GM12878 (cell line): ENCODE results near the gene SYNE4. TPM values are rescaled to one million over a fixed set of nuclear protein-coding genes. Genes with fewer than 3 reads are reported as not detected.

Experiments
- ATAC-seq: fragments of 200-7000 bp; cut with Tn5 transposase; 3 replicates; pipeline ENCODE4 v1.9.1; 2020; ENCODE audit warnings: mild to moderate bottlenecking, moderate library complexity
- BruUV-seq: library from RNA; stranded (reverse); fragments of 400-500 nt; replicated peaks from 2 replicates; lab custom pipeline; 2021; lab: Mats Ljungman, UMichigan
- CTCF ChIA-PET: fragments of 300-600 bp; sonication (Branson Sonifier 250); formaldehyde crosslinking; extraction: SDS; loops from one replicate; lab custom pipeline; 2021; ENCODE audit warnings: inconsistent platforms; lab: Yijun Ruan, JAX
- POLR2A ChIA-PET: fragments of 350-600 bp; formaldehyde crosslinking; extraction: SDS; loops from one replicate; lab custom pipeline; 2021; ENCODE audit warnings: inconsistent platforms; lab: Charles Lee
- RAD21 ChIA-PET: fragments of 300-600 bp; sonication (Branson Sonifier 250); formaldehyde crosslinking; loops from one replicate; lab custom pipeline; 2023; ENCODE audit warnings: antibody characterized with exemption; ENCODE audit not compliant: unreplicated experiment; lab: Charles Lee
- SMC1A ChIA-PET: fragments of 300-600 bp; sonication (Branson Sonifier 250); formaldehyde crosslinking; loops from one replicate; lab custom pipeline; 2023; ENCODE audit not compliant: unreplicated experiment, uncharacterized antibody; lab: Charles Lee
- DNase-seq: peaks from one replicate; pipeline ENCODE4 v3.0.0-alpha.2; 2011; ENCODE audit warnings: low read depth, low spot score
- FAIRE-seq: peaks from 3 replicates; lab custom pipeline; 2011; peaks lifted over from hg19 to GRCh38; lab: Jason Lieb, UNC
- H2AFZ ChIP-seq: 2 replicates; pipeline ENCODE4 v1.6.0; 2011; ENCODE audit warnings: low read depth, low read length, control low read depth; ENCODE audit not compliant: control insufficient read depth
- H3K27ac ChIP-seq: 2 replicates; pipeline ENCODE4 v1.5.1; 2011; ENCODE audit warnings: control low read depth; ENCODE audit not compliant: control insufficient read depth, insufficient read depth
- H3K27me3 ChIP-seq, 2 experiments: replicated peaks in 1 of 2; 2 replicates each; pipeline versions ENCODE4 v1.6.0 to v1.6.1; 2011; ENCODE audit warnings: low read length in 1 of 2; ENCODE audit not compliant: control insufficient read depth in 2 of 2, insufficient read depth in 2 of 2
- H3K36me3 ChIP-seq, 2 experiments: 2 replicates each; pipeline ENCODE4 v1.5.1; 2011; ENCODE audit warnings: low read length in 1 of 2; ENCODE audit not compliant: control insufficient read depth in 2 of 2, insufficient read depth in 2 of 2
- H3K4me1 ChIP-seq: 2 replicates; pipeline ENCODE4 v1.6.1; 2011; ENCODE audit warnings: mild to moderate bottlenecking, low read length, moderate library complexity, mixed read lengths; ENCODE audit not compliant: control insufficient read depth, insufficient read depth
- H3K4me2 ChIP-seq: 2 replicates; pipeline ENCODE4 v1.6.0; 2011; ENCODE audit warnings: control low read depth; ENCODE audit not compliant: control insufficient read depth, insufficient read depth
- H3K4me3 ChIP-seq: fragments of 200-600 bp; sonication (generic); 2 replicates; pipeline ENCODE4 v1.5.1; 2016
- H3K79me2 ChIP-seq: 2 replicates; pipeline ENCODE4 v1.6.0; 2011; ENCODE audit warnings: low read length; ENCODE audit not compliant: control insufficient read depth, insufficient read depth
- H3K9ac ChIP-seq: 2 replicates; pipeline ENCODE4 v1.8.0; 2011; ENCODE audit warnings: low read length, control low read depth, mixed read lengths; ENCODE audit not compliant: control insufficient read depth, insufficient read depth
- H3K9me3 ChIP-seq: replicated peaks from 3 replicates; pipeline ENCODE4 v1.5.1; 2011; ENCODE audit warnings: mild to moderate bottlenecking, low read length; ENCODE audit not compliant: control insufficient read depth, insufficient read depth
- H4K20me1 ChIP-seq: 2 replicates; pipeline ENCODE4 v1.6.0; 2011; ENCODE audit not compliant: control insufficient read depth, insufficient read depth
- MEF2B ChIP-seq: fragments of 450-650 bp; IDR thresholded peaks from 2 replicates; pipeline ENCODE4 v1.6.1; 2018; ENCODE audit warnings: mild to moderate bottlenecking, moderate library complexity; ENCODE audit not compliant: partially characterized antibody, poor library complexity, severe bottlenecking
- POLR2AphosphoS2 ChIP-seq: IDR thresholded peaks from 2 replicates; pipeline ENCODE4 v1.6.1; 2011; ENCODE audit warnings: low read depth, mild to moderate bottlenecking, low read length, improper control_type of control experiment, moderate library complexity
- SMAD5 ChIP-seq: IDR thresholded peaks from 2 replicates; pipeline ENCODE4 v1.6.1; 2016; ENCODE audit warnings: antibody characterized with exemption, low read depth
- WGBS: methylation state at CpG from one replicate; pipeline ENCODE4 v1.1.6; 2016; ENCODE audit warnings: low lambda C conversion rate; ENCODE audit not compliant: insufficient replicate concordance, insufficient coverage; ENCODE audit errors: missing lambda C conversion rate; 5-methylcytosine and 5-hydroxymethylcytosine counted together
- in situ Hi-C: fragments of 300-500 bp; cut with MboI; formaldehyde crosslinking; loops from 9 replicates; pipeline ENCODE4 v1.14.3; 2018; ENCODE audit warnings: mixed read lengths
- intact Hi-C: fragments of 100-400 bp; cut with micrococcal nuclease; formaldehyde crosslinking; loops from one replicate; pipeline ENCODE4 v1.14.2; 2022; ENCODE audit not compliant: unreplicated experiment
- polyA plus RNA-seq, 11 experiments: library from polyadenylated mRNA; depleted of rRNA in 4 of 11; unstranded in 6 of 11; stranded (reverse) in 5 of 11; fragments of >200 nt; fragmentation: Nextera tagmentation in 4 of 11; fragmentation: Illumina TruSeq in 1 of 11; extraction: Ambion mirVana in 4 of 11; extraction: Trizol in 1 of 11; gene quantifications; 1 replicate in 1 of 11; 2 replicates in 10 of 11; pipeline versions ENCODE4 v1.2.1 to v1.2.3, GENCODE V29; 2011 to 2016; ENCODE audit warnings: inconsistent platforms in 2 of 11, missing spikeins in 2 of 11, low read depth in 1 of 11
- total RNA-seq, 4 experiments: library from RNA; depleted of rRNA in 3 of 4; stranded (reverse); fragments of >200 nt in 3 of 4; fragmentation: Illumina TruSeq in 1 of 4; extraction: Trizol in 1 of 4; gene quantifications; 2 replicates each; pipeline versions ENCODE4 v1.2.1 to v1.2.3, GENCODE V29; 2013 to 2021
- TF ChIP-seq, protein P1 (sequence below): fragments of 150-350 bp; IDR thresholded peaks from 2 replicates; pipeline ENCODE4 v1.6.1; 2016; ENCODE audit warnings: low read depth, low read length
- TF ChIP-seq, protein P2 (sequence below), 3 experiments: IDR thresholded peaks in 2 of 3; conservative IDR thresholded peaks in 1 of 3; 2 replicates each; pipeline ENCODE4 v1.5.1; 2011; ENCODE audit warnings: low read depth in 3 of 3, low read length in 3 of 3, mild to moderate bottlenecking in 3 of 3, control low read depth in 2 of 3, moderate library complexity in 2 of 3, inconsistent platforms in 1 of 3, mixed read lengths in 1 of 3; ENCODE audit not compliant: control insufficient read depth in 2 of 3, insufficient read depth in 1 of 3; ENCODE audit errors: extremely low read depth in 1 of 3

Gene SYNE4
- total and polyA plus RNA-seq, 10 of the 15 experiments (the other 5 are each of a cell fraction or from before 2014, with no cell fraction given) = 0.35 to 1.2 (median 0.71) TPM

DNA sequence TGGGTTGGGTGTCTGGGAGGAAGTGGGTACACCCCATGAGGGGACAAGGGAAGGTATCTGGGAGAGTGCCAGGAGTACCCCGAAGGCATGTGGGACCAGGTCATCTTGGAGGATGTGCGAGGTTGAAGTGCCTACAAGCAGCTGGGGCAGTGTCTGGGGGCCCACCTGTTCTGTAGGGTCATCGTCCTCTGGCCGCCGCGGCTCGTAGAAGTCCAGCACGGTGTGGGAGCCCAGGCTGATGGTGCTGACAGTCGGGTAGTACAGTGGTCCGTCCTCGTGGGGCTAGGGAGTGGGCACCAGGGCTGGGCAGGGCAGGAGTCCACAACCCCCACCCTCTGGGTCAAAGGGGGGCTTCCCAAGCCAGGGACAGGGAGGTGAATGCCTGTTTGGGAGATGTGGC lies 1.8 kb upstream of the SYNE4 start (continued):
- TF ChIP-seq, protein P1, sequence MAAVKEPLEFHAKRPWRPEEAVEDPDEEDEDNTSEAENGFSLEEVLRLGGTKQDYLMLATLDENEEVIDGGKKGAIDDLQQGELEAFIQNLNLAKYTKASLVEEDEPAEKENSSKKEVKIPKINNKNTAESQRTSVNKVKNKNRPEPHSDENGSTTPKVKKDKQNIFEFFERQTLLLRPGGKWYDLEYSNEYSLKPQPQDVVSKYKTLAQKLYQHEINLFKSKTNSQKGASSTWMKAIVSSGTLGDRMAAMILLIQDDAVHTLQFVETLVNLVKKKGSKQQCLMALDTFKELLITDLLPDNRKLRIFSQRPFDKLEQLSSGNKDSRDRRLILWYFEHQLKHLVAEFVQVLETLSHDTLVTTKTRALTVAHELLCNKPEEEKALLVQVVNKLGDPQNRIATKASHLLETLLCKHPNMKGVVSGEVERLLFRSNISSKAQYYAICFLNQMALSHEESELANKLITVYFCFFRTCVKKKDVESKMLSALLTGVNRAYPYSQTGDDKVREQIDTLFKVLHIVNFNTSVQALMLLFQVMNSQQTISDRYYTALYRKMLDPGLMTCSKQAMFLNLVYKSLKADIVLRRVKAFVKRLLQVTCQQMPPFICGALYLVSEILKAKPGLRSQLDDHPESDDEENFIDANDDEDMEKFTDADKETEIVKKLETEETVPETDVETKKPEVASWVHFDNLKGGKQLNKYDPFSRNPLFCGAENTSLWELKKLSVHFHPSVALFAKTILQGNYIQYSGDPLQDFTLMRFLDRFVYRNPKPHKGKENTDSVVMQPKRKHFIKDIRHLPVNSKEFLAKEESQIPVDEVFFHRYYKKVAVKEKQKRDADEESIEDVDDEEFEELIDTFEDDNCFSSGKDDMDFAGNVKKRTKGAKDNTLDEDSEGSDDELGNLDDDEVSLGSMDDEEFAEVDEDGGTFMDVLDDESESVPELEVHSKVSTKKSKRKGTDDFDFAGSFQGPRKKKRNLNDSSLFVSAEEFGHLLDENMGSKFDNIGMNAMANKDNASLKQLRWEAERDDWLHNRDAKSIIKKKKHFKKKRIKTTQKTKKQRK = no peak
- TF ChIP-seq, protein P2, sequence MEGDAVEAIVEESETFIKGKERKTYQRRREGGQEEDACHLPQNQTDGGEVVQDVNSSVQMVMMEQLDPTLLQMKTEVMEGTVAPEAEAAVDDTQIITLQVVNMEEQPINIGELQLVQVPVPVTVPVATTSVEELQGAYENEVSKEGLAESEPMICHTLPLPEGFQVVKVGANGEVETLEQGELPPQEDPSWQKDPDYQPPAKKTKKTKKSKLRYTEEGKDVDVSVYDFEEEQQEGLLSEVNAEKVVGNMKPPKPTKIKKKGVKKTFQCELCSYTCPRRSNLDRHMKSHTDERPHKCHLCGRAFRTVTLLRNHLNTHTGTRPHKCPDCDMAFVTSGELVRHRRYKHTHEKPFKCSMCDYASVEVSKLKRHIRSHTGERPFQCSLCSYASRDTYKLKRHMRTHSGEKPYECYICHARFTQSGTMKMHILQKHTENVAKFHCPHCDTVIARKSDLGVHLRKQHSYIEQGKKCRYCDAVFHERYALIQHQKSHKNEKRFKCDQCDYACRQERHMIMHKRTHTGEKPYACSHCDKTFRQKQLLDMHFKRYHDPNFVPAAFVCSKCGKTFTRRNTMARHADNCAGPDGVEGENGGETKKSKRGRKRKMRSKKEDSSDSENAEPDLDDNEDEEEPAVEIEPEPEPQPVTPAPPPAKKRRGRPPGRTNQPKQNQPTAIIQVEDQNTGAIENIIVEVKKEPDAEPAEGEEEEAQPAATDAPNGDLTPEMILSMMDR (IDR thresholded peaks at IDR 0.05 in 2 of 3, conservative IDR thresholded peaks at IDR 0.05 in 1 of 3; ENCODE audit: control insufficient read depth in 2 of 3, extremely low read depth in 1 of 3, insufficient read depth in 1 of 3, low read depth in 3 of 3, low read length in 3 of 3) = no peak
- TF ChIP-seq SMAD5 = no peak

DNA sequence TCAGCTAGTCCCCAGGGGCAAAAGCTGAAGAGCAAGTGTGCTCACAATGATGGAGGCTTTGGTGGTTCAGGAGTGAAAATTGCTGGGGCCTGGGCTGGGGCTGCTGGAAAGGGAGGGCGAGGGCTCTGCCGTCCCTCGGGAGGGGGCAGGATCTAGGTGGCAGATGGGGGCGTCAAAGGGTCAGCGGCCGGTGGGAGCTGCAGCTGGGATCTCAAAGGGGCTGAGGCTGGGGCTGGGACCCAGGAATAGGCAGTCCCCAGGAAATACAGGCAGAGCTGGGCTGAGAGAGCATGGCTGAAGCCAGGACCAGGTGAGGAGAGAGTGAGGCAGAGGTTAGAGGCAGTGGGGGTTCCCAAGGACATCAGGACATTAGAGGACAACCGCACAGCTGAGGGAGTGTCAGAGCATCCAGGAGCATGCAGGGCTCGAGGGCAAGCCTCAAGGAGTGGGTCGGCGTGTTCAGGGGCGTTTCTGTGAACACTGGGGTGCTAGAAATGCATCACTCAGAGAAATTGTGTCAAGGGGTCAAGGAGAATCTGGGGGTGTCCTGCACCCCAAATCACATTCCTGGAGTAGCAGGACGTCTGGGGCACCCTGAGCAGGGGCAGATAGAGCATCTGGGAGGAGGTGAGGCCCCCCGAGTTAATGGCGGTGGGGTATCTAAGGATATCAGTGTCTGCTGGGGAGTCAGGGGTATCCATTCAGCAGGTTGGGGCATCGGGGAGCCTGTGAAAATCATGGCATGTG lies 1.2 kb upstream of the SYNE4 start:
- no peak overlapping the region for H3K9ac ChIP-seq

More for the DNA sequence above, 1.2 kb upstream of the SYNE4 start:
- Histone ChIP-seq H3K79me2 (peaks cover 13% of the 10 kb centered on the region), H3K4me1 (no peaks in the 10 kb centered on the region; the same call in 1 of the 2 replicates), H3K9me3 (no peaks in the 10 kb centered on the region), H3K4me2 (peak overlapping the region; percentile 66; the same call in 1 of the 2 replicates), H3K36me3 (no peaks in the 10 kb centered on the region), H3K27ac (no peak overlapping the region), H2AFZ (no peak overlapping the region), H3K4me3 (peak overlapping the region; percentile 47; the same call in 1 of the 2 replicates), H3K27me3 (no peaks in the 10 kb centered on the region), H4K20me1 (no peaks in the 10 kb centered on the region)
- intact Hi-C loops = loop anchor here (5.0 kb wide), 1 partner anchor 42 kb away; the partner anchor contains the start of genes THAP8 and WDR62
- 60% methylated on average over 15 of the region's 15 CpGs for WGBS
- ChIA-PET RAD21 (no interaction called here), SMC1A (interaction anchor here (0.6 kb wide), 1 partner anchor 34 kb away, joined by 3 read pairs; no protein-coding TSS in a partner anchor), CTCF (interaction anchor here (0.9 to 1.7 kb wide), 2 partner anchors 12 to 44 kb away, joined by 5 to 6 read pairs; partner anchors contain the start of gene THAP8), POLR2A (interaction anchor here (1.5 kb wide), 1 partner anchor 13 kb away, joined by 5 read pairs; no protein-coding TSS in a partner anchor)
- ATAC-seq (no peak), DNase-seq (no peak), FAIRE-seq (no peak)
- BruUV-seq = no TSS peak
- TF ChIP-seq POLR2AphosphoS2 (no peak), MEF2B (peak; percentile 44)
- in situ Hi-C loops = no loop called here
